Measurements from ENCODE around the gene MTPN.

MTPN gene

DNA sequence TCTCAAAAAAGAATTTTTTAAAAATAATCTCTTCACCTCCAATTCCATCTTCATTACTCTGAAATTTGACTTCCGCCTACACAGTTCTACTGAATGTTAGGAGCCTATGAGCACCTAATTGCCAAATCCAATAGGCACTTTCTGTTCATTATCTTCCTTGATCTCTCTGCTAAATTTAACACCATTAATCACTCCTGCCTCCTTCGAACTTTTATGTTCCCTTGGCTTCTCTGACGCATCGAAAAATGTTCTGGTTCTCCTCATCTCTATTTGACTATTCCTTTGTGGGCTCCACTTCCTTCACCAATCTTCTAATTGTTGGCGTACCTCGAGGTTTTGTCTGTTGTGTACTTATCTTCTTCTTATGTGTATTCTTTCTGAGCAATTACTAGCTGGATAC is 87.3 kb downstream of the MTPN start:
- DNase-seq (ENCODE audit: low read depth in 2 of 2, low spot score in 1 of 2) = no peak

DNA sequence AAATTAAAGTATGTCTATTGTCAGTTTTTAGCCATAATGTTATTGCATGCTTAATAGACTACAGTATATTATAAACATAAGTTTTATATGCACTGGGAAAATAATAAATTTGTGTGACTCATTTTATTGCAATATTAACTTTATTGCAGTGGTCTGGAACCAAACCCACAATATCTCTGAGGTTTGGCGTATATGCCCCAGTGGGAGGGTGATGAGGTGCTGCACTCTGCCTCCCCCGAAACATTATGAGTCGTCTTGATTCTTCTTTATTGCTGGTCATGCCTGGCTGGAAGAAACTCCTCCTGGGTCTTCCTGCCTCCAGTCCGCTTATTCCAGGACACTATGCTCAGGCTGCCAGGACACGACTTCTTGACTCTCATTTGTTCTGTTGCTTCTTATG is 88.4 kb downstream of the MTPN start:
- no peak for DNase-seq (ENCODE audit: low read depth in 2 of 2, low spot score in 1 of 2)

DNA sequence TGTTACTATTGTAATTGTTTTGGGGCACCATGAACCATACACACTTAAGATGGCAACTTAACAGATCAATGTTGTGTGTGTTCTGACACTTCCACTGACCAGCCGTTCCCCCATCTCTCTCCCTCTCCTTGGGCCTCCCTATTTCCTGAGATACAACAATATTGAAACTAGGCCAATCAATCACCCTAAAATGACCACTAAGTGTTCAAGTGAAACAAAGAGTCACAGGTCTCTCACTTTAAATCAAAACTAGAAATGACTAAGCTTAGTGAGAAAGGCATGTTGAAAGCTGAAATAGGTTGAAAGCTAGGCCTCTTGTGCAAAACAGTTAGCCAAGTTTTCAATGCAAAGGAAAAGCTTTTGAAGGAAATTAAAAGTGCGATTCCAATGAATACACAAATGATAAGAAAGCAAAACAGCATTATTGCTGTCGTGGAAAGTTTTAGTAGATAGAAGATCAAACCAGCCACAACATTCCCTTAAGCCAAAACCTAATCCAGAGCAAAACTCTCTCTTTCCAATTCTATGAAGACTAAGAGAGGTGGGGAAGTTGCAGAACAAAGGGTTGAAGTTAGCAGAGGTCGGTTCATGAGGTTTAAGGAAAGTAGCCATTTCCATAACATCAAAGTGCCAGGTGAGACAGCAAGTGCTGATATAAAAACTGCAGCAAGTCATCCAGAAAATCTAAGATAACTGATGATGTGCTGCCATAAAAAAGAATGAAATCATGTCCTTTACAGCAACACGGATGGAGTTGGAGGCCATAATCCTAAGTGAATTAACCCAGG is 90.6 kb downstream of the MTPN start:
- DNase-seq (ENCODE audit: low read depth in 2 of 2, low spot score in 1 of 2) = no peak

DNA sequence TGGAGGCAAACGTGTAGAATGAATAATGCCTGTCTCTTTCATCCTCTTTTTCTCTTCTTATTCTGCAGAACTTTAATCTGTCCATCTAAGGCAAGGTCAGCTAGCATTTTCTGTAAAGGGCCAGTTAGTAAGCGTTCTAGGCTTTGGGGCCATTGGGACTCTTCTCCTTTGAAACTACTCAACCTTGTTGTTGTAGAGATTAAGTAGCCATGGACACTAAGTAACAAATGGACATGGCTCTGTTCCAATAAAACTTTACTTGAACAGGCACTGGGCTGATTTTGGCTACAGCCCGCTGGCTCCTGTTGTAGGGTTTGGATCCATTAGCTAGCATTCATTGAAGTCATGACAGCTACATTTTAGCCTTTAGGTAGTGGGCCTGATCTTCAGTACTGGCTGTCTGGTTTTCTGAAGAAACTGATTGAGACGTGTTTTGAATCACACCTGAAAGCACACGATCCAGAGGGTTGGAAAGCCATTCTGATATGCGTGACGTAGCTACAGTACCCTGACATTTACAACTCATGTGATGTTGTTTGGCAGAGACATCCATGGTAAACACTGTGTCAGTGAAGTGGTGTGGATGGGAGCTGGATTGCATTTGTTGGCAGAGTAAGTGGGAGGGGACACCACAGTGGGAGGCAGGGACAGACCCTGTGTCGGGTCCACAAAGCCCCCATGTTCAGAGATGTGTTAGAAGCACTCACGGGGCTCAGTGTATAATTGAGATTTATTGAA is 92.5 kb downstream of the MTPN start:
- DNase-seq (ENCODE audit: low read depth in 2 of 2, low spot score in 1 of 2) = no peak

DNA sequence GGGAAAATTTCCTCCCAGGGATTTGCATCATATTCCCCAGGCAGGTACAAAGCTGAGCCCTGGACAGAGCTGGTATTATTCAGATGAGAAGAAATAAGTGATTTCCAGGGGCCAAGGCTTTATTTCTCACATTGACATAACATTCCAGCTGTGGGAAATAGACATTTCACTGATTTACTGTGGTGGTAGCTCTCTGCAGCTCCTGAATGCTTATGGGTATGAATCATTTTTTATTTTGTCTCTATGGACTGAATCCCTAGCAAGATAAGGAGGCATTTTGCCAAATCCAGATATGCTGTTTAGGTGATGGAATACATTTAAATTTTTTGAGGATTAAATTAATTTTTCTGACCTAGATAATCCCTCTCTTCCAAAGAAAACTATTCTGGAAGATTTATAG is 97.9 kb downstream of the MTPN start:
- no peak for DNase-seq (ENCODE audit: low read depth in 2 of 2, low spot score in 1 of 2)

DNA sequence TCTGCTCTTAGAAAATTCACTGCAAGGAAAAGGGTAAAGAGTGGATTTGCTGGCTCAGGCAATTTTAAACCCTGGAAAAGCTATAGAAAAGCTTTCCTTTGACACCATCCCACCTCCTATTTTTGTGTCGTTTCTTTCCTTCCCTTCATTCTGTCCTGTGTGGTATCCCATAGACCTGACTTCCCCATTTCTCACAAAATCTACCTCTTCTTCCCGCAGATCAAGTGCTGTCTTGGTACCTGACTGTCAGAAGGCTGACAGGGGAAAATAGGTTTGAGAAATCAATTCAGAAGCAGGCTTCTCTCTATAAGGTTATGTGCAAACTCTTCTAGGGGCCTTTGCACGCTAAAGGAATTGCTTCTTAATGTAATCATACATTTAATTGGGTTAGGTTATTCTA is 98.9 kb downstream of the MTPN start:
- DNase-seq (ENCODE audit: low read depth in 2 of 2, low spot score in 1 of 2) = no peak

DNA sequence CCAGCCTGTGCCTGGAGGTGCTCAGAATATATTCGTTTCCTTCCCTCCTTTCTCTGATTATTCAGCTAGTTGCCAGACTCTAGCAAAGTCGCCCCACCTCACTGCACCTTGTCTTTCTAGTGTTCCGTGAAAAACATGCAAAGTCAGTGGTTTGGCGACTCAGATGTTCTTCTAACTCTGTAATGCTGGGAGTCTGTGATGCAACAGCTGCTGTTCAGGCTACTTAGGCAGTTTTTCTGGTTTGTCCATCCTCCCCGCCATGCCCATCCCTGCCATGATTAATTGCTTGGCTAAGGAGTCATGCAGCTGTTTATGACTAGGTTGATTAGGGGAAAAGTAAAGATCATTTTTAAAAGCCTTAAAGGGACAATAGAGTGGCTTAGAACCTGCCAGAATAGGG is 99.4 kb downstream of the MTPN start:
- DNase-seq (ENCODE audit: low read depth in 2 of 2, low spot score in 1 of 2) = no peak
